GM15510 (cell line): ENCODE measurements around the gene ZDHHC9.
A peak's percentile ranks its signal among the peaks of the same experiment; 100 is the strongest.

ENCODE experiments used
- POLR2A ChIP-seq: IDR thresholded peaks from 3 replicates; pipeline ENCODE4 v1.6.1; 2011; ENCODE audit warnings: borderline replicate concordance; ENCODE audit not compliant: insufficient read length; ENCODE audit errors: extremely low read depth

Gene ZDHHC9

GRCh38 chrX:129793604-129794191, 50.0 kb downstream of the ZDHHC9 start:
- no peak for TF ChIP-seq POLR2A

DNA sequence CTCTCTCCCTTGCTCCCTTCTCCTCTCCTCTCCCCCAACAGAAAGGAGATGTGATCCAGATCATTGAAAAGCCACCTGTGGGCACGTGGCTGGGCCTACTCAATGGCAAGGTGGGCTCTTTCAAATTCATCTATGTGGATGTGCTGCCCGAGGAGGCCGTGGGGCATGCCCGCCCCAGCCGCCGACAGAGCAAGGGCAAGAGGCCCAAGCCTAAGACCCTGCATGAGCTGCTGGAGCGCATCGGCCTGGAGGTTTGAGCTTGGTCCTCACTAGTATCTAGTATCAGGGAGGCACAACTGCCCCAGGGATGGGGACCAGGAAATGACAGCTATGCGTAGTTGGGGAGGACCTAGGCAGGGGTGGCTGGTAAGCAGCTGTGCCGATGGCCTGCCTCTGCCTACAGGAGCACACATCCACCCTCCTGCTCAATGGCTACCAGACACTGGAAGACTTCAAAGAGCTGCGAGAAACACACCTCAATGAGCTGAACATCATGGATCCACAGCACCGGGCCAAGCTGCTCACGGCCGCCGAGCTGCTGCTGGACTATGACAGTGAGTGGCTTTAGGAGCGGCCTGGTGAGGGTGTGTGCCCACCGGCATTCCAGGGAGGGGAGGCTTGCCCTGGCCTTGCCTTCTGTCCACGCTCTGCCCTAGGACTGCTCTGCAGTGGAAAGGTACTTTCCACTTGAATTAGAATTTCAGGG, 50.9 kb downstream of the ZDHHC9 start:
- TF ChIP-seq POLR2A = no peak

- TF ChIP-seq POLR2A = no peak
These were observed 51.6 kb downstream of the ZDHHC9 start for GRCh38 chrX:129791961-129792570.

DNA sequence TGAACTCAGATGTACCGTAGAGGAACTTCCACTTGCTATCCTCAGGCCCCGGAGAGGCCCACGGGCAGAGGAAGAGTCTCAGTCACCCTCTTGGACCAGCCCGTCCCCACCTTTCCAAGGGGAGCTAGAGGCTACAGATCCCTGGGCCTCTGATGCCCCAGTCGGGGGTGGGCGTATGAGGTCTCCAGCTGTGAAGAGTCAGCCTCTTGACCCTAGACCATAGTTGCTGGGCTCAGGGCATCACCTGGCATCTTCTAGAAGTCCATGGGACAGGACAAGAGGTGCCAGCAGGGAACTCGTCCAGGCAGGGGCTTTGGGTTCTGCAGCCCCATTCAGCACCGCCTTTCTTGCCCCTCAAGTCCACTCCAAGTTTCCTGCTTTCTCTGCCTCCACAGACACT, 52.4 kb downstream of the ZDHHC9 start:
- TF ChIP-seq POLR2A = no peak

DNA sequence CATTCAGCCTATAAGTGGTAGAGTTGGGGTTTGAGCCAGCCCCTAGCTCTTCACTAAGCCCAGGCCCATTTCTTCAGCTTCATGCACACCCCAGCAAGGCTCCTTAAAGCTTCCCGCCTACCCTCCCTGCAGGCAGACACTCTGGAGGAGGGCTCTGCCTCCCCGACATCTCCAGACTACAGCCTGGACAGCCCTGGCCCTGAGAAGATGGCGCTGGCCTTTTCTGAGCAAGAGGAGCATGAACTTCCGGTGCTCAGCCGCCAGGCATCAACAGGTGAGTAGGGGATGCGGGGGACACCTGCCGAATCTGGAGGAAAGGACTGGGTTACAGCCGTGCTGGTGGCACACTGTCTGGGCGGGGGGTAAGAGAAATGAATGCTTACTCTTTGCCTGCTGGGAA, 52.9 kb downstream of the ZDHHC9 start:
- no peak for TF ChIP-seq POLR2A

DNA sequence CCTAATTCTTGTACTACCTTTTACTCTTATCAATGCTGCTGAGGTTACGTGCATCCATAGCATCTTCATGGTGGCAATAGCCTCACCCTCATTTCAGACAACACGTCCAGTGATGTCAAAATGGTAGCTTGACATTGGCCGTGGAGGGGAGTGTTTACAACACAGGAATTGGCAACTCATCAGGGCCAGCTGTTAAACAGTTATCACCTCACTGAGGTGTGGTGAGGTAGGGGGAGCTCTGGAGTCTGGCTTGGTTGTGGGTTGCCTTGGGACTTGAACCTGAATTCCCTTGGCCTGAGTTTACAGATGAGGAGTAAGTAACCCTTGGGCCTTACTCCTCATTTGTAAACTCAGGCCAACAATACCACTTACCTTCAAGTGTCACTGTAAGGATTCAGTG, 53.5 kb downstream of the ZDHHC9 start:
- no peak for TF ChIP-seq POLR2A

- no peak for TF ChIP-seq POLR2A
These were observed 55.2 kb downstream of the ZDHHC9 start for GRCh38 chrX:129788527-129788926.

DNA sequence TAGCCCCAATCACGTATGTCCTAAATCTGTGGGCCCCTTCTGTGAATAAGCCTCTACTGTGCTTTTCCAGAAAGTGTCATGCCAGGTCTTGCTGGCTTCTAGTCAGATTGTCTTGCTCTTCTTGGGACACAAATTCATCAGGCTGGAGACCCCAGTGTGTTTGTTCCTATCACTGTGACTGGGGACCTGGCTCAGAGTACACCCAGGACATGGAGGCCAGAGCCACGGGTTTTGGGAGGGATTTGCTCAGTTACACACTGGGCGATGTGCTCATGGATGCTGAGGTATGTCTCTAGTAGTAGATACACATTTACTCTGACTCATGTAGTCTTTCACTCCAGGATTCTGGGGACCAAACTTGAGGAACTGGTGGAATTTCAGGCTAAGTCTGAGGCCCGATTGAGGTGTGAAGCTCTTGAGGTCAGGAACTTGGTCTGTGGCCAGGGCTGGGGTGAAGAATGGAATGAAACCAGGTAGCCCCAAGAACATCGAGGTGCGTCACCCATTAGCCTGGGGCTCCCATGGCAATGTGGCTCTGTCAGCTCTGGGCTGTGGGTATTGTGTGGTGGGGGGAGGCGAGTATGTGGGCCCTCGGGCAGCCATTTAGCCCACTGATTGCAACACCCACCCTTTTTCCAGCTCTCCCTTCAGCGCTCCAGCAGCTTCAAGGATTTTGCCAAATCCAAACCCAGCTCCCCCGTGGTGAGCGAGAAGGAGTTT, 56.2 kb downstream of the ZDHHC9 start:
- no peak for TF ChIP-seq POLR2A

DNA sequence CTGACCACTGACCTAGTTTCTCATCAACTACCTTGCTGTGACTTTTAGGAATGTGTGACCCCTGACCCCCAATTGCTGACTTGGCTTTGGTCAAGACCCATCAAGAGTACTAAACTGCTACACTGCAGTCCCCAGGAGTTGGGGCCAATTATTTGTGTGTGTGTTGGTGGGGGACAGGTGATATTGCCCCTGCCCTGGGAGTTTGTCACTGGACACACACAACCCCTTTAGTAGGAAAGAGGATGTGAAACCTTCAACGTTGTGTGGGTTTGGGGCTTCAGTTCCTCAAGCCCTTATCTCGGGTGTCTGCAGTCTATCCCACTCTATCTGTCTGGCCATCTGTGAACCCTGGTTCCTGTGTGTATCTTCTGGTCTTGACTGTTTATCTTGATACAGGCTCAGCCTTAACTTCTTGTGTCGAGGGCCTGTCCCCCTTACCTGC, 57.5 kb downstream of the ZDHHC9 start:
- TF ChIP-seq POLR2A = no peak

DNA sequence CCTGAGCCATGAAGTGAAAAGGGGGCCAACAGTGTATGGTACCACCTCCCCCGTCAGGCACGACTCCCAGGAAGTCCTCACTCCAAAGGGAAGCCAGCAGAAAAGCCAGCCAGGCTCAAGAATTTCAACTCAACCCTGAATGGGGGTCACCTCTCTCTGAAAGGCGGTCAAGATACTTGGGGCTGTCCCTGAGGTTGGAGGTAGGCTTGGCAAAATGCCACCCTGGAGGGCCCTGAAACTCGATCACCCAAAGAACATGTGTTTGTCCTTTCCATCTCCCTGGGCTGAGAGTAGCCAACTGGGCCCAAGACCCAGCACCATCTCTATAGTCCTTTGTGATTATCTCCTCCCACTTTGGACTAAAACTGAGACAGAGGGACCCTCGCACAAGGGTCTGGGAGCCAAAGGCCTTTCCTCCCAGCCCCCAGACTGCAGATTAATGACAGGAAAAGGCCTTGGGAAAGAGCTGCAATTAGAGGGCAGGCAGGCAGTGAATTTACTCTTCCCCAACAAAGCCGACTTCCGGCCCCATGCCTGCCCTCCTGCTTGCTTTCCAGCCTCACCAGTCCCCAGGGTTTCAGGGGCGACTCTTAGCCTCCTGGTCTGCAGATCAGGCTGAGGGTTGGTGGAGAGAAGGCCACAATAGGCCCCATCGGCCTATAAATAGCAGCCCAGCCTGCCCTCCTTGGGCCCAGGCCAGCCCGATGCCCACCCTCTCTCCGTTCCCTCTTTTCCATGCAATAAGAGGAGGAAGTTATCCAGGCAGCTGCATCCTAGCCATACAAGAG, 58.3 kb downstream of the ZDHHC9 start:
- no peak for TF ChIP-seq POLR2A

DNA sequence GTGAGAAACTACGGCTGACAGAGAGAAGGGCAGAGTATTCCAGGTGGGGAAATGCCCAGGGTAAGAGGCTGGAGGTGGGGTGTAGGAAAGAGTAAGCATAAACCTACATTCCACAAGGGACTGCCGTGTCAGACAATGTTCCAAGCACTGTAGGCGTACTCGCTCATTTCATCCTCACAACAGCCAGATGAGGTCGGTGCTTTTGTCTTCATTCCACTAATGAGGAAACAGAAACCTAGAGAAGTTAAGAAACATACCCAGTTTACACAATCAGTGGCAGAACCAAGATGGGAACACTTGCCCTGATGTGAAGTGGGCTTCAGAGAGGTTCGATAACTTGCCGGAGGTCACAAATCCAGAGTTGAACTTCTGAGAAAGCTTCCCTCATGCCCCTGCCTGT, 59.3 kb downstream of the ZDHHC9 start:
- no peak for TF ChIP-seq POLR2A

DNA sequence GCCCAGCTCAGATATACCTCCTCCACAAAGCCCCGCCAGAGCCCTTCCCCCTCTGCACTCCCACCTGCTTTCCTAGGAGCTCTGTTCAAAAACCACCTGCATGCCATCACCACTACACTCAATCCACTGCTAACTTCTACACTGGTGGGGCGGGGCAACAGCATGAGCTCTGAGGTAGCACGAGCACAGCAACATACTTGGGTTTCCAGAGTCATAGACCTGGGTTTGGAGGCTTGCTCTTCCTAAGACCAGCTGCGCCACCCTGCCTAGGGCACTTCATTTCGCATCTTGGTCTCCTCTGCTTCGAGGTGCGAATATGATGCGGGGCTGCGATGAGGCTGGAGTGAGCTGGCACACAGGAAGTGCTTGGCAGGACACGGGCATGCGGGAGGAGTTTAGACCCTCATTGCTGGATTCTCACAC, 60.4 kb downstream of the ZDHHC9 start:
- TF ChIP-seq POLR2A = no peak

- no peak for TF ChIP-seq POLR2A
These were observed 61.0 kb downstream of the ZDHHC9 start for GRCh38 chrX:129782706-129783105.

- no peak for TF ChIP-seq POLR2A
These were observed 61.8 kb downstream of the ZDHHC9 start for GRCh38 chrX:129781680-129782495.

DNA sequence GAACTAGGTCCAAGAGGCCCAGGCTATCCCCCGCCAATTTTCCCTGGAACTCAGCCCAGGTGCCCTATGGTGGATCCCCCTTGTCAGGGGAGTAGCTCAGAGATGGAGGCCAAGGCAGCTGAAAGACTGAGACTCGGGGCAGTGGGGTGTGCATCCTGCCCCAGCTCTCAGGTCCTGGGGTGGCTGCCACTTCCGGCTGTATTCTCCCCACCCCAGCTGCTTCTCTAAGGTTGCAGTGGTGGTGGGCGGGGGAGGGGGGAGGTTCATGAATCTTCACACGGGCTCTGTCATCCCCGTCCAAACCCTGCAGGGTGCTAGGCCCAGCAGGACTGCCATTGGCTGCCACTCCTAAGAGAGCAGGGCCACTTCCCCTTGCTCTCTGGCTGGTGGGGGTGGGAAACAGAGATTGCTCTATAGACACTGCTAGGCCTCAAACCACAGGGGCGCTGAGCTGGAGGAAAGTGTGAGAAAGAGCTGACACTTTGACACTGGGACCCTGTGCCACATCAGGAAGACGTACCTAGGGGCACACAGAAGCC, 62.5 kb downstream of the ZDHHC9 start:
- peak; percentile 64 for TF ChIP-seq POLR2A
